GM23248 (cell line): ENCODE measurements around the gene TFEB.

Source experiments
- EZH2 ChIP-seq: fragments of 200-600 bp; sonication (generic); IDR thresholded peaks from 2 replicates; pipeline ENCODE4 v1.6.1; 2018; ENCODE audit warnings: antibody characterized with exemption, mild to moderate bottlenecking; ENCODE audit not compliant: insufficient read depth, poor library complexity, severe bottlenecking
- EZH2phosphoT487 ChIP-seq: fragments of 200-600 bp; sonication (generic); IDR thresholded peaks from 2 replicates; pipeline ENCODE4 v1.6.1; 2018; ENCODE audit warnings: antibody characterized with exemption, moderate library complexity, mild to moderate bottlenecking, low read depth; ENCODE audit not compliant: insufficient read depth

DNA sequence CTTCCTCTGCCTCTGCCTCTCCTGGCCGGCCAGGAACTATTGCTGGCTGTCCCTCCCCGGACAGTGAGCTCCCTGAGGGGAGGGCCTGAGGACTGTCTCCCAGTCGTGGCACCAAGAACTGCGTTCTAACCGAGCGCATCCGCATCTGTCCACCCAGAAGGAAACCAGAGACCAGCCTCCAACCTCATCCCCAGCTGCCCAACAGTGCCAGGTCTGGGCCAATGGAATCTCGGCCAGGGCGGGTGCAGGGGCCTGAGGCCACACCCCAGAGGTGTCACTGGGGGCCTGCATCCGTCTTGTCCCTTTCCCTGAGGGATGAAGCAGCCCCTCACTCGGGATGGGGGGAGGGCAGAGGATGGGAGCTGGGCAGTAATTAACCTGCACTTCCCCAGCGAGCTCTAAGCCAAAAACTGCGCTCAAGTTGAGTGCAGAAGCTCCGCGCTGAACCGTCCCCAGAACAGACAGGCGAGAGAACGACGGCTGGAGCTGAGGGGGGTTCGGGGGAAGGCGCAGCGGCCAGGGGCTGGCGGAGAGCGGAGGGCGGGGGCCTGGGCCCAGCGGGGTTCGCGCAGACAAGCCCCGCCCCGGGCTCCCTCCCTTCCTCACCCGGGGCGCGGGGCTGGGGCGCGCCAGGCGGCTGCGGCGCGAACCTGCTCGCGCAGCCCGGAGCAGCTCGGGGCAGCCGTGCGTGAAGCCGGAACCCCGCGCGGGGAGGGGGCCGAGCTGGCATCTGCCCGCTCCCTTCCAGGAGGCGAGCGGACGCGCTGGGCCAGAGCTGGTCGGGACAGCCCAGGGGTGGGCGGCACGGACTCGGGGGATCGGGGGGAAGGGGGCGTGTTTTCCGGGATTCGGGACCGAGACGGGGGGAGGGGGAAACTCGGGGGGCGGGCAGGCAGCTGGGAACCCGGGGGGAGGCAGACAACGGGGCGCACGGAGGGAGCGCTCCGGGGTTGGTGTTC is 1.4 kb downstream of the TFEB start:
- TF ChIP-seq EZH2phosphoT487 (no peak), EZH2 (no peak)
